Measurements from ENCODE around the gene CTNNA2. TPM values are rescaled to one million over a fixed set of nuclear protein-coding genes. Genes with fewer than 3 reads are reported as not detected.

The CTNNA2 gene
- total and polyA plus RNA-seq, 2 of the 8 experiments (the other 6 are each of a cell fraction or from before 2014, with no cell fraction given): 3.9 to 9.0 TPM

DNA sequence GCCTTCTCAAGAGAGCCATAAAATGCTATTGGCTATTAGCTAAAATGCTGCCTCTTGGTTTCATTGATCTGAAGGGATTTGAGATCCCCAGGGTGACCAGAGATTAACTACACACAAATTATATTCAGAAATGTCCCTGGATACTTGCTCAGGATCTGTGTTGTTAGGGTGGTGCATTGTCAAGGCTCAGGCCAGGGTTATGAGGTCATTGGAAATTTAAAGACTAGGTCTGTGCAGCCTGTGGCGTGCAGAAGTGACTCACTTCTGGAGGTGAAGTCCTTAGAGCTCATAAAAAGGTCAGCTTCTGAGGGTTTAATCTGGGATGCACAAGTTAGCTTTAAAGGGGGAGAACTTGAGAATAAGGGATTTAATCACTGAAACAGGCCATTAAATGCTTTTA, 768.2 kb downstream of the CTNNA2 start (continued):
- TF ChIP-seq, protein P1, sequence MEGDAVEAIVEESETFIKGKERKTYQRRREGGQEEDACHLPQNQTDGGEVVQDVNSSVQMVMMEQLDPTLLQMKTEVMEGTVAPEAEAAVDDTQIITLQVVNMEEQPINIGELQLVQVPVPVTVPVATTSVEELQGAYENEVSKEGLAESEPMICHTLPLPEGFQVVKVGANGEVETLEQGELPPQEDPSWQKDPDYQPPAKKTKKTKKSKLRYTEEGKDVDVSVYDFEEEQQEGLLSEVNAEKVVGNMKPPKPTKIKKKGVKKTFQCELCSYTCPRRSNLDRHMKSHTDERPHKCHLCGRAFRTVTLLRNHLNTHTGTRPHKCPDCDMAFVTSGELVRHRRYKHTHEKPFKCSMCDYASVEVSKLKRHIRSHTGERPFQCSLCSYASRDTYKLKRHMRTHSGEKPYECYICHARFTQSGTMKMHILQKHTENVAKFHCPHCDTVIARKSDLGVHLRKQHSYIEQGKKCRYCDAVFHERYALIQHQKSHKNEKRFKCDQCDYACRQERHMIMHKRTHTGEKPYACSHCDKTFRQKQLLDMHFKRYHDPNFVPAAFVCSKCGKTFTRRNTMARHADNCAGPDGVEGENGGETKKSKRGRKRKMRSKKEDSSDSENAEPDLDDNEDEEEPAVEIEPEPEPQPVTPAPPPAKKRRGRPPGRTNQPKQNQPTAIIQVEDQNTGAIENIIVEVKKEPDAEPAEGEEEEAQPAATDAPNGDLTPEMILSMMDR (IDR thresholded peaks at IDR 0.05; ENCODE audit: control extremely low read depth in 1 of 3, insufficient read depth in 1 of 3, low read depth in 1 of 3, low read length in 3 of 3): no peak
- TF ChIP-seq, protein P2, sequence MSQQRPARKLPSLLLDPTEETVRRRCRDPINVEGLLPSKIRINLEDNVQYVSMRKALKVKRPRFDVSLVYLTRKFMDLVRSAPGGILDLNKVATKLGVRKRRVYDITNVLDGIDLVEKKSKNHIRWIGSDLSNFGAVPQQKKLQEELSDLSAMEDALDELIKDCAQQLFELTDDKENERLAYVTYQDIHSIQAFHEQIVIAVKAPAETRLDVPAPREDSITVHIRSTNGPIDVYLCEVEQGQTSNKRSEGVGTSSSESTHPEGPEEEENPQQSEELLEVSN (IDR thresholded peaks at IDR 0.05): no peak
- no peak for TF ChIP-seq YY1 (IDR thresholded peaks at IDR 0.05; ENCODE audit: low read depth, low read length)

Data from H1 (cell line).